ENCODE data around the gene RNU11.
A peak's percentile ranks its signal among the peaks of the same experiment; 100 is the strongest.
"Not testable (repeated sequence)": the region's sequence is repeated elsewhere in the genome, so short reads cannot be mapped to it uniquely, and the experiment has no call there.

RNU11 gene

GRCh38 chr1:28666806-28667205 lies 18.4 kb downstream of the RNU11 start:
- DNase-seq: no peak

- peak; percentile 86 for DNase-seq
These were observed 20.0 kb downstream of the RNU11 start, which contains the start of gene GMEB1 for GRCh38 chr1:28668191-28668955. Gene GMEB1, plus strand, starts transcription at chr1:28668784. Its CDS starts 14,829 bp downstream, at chr1:28683613.

DNA sequence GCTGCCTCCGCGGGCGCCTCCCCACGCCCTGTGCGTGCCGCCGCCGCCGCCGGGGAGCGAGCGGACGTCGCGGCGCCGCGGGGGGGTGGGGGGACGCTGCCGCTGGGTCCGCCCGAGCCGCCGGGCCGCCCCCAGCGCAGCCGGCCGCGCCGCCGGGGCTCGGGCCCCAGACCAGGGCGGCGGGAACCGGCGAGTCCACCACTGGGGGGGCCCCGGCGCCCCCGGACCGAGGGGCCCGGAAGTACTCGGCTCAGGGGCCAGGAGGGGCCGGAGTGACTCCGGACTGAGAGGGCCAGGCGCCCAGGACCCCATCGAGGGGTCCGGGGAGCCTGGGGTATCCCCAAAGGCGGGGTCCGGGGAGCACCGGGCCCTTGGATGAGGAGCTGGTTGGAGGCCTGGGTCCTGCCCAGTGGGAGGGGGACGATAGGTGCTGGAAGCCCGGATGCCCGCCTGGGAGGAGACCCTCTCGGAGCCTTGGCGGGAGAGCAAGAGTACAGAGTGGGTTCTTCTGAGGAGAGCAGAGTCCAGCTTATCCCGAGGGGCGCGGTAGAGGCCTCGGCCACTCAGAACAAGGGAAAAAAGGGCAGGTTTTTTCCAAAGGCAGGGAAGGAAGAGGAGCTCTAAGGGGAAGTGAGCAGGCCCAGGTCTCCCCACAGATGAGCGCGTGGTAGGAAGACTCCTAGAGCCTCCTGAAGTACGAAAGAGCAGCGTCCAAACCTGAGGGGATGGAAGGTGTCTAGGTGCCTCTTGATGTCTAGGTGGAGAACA lies 20.7 kb downstream of the RNU11 start:
- DNase-seq: peak; percentile 46

- no peak for DNase-seq
These were observed 22.9 kb downstream of the RNU11 start for GRCh38 chr1:28671254-28671780.

DNA sequence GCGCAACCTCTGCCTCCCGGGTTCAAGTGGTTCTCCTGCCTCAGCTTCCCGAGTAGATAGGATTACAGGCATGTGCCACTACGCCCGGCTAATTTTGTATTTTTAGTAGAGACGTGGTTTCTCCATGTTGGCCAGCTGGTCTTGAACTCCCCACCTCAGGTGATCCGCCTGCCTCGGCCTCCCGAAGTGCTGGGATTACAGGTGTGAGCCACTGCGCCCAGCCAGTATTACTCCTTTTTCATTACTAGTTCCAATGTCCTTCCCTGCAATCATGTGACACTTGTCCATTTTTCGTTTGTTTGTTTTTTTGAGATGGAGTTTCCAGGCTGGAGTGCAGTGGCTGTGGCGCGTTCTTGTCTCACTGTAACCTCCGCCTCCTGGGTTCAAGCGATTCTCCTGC lies 24.6 kb downstream of the RNU11 start:
- DNase-seq: not testable (repeated sequence)

GRCh38 chr1:28675924-28676257 lies 27.5 kb downstream of the RNU11 start:
- DNase-seq: no peak

DNA sequence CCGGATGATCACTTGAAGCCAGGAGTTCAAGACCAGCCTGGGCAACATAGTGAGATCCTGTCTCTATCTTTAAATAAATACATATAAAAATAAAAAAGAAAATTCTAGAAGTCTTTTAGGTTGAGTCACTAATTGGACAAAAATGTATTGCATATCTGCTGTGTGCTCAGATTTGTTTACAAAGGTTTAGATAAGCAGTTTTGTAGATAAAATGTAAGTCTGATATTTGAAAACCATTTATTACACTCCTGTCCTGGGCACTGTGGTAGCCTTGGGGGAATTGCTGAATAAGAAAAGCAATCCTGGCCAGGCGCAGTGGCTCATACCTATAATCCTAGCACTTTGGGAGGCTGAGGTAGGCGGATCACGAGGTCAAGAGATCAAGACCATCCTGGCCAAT lies 31.8 kb downstream of the RNU11 start:
- DNase-seq: no peak

- DNase-seq: no peak
These were observed 34.4 kb downstream of the RNU11 start for GRCh38 chr1:28682840-28683239.

GRCh38 chr1:28684937-28685336 lies 36.5 kb downstream of the RNU11 start:
- DNase-seq: no peak

- DNase-seq: not testable (repeated sequence)
These were observed 43.2 kb downstream of the RNU11 start for GRCh38 chr1:28691627-28692026.
